PC-3 (cell line): ENCODE measurements around the gene KIAA2012. TPM values are rescaled to one million over a fixed set of nuclear protein-coding genes. Genes with fewer than 3 reads are reported as not detected.
A peak's percentile ranks its signal among the peaks of the same experiment; 100 is the strongest.

Source experiments
- ATAC-seq: fragments of 200-7000 bp; cut with Tn5 transposase; 2 replicates; pipeline ENCODE4 v1.9.1; 2020; ENCODE audit warnings: mild to moderate bottlenecking, moderate library complexity
- BruUV-seq: library from RNA; stranded (reverse); fragments of 400-500 nt; replicated peaks from 2 replicates; lab custom pipeline; 2021; lab: Mats Ljungman, UMichigan
- CTCF ChIA-PET: fragments of 300-600 bp; sonication (Branson Sonifier 250); formaldehyde crosslinking; loops from one replicate; lab custom pipeline; 2022; ENCODE audit warnings: antibody characterized with exemption; lab: Charles Lee
- POLR2A ChIA-PET: fragments of 300-600 bp; sonication (Branson Sonifier 250); formaldehyde crosslinking; loops from one replicate; lab custom pipeline; 2022; ENCODE audit warnings: antibody characterized with exemption; ENCODE audit not compliant: unreplicated experiment; lab: Charles Lee
- DNase-seq: peaks from one replicate; pipeline ENCODE4 v3.0.0-alpha.2; 2015
- H2AFZ ChIP-seq: fragments of 300-600 bp; sonication (generic); 2 replicates; pipeline ENCODE4 v1.6.0; 2016; ENCODE audit warnings: antibody characterized with exemption, low read length
- H3F3A ChIP-seq: fragments of 300-600 bp; sonication (generic); one replicate; pipeline ENCODE4 v1.6.0; 2017; ENCODE audit warnings: antibody characterized with exemption, low read length, control low read depth, mild to moderate bottlenecking; ENCODE audit not compliant: unreplicated experiment
- H3K27ac ChIP-seq: fragments of 300-600 bp; sonication (generic); 2 replicates; pipeline ENCODE4 v1.5.1; 2016; ENCODE audit warnings: mild to moderate bottlenecking, low read length
- H3K27me3 ChIP-seq: fragments of 300-600 bp; sonication (generic); 2 replicates; pipeline ENCODE4 v1.6.1; 2016; ENCODE audit warnings: low read length, mixed read lengths
- H3K36me3 ChIP-seq: fragments of 300-600 bp; sonication (generic); 2 replicates; pipeline ENCODE4 v1.6.1; 2016; ENCODE audit warnings: low read depth, mixed run types, low read length, mixed read lengths
- H3K4me1 ChIP-seq: fragments of 300-600 bp; sonication (generic); 2 replicates; pipeline ENCODE4 v1.5.1; 2016; ENCODE audit warnings: low read length; ENCODE audit not compliant: insufficient read depth
- H3K4me2 ChIP-seq: fragments of 300-600 bp; sonication (generic); 2 replicates; pipeline ENCODE4 v1.6.0; 2016; ENCODE audit warnings: low read length
- H3K4me3 ChIP-seq: fragments of 300-600 bp; sonication (generic); 2 replicates; pipeline ENCODE4 v1.5.1; 2016; ENCODE audit warnings: mild to moderate bottlenecking, low read length, mixed read lengths
- H3K79me2 ChIP-seq: fragments of 300-600 bp; sonication (generic); 2 replicates; pipeline ENCODE4 v1.6.1; 2017; ENCODE audit warnings: low read length, mixed read lengths
- H3K9ac ChIP-seq: fragments of 300-600 bp; sonication (generic); 2 replicates; pipeline ENCODE4 v1.6.0; 2016; ENCODE audit warnings: mild to moderate bottlenecking, low read length
- H3K9me2 ChIP-seq: fragments of 300-600 bp; sonication (generic); replicated peaks from 2 replicates; pipeline ENCODE4 v1.6.1; 2016; ENCODE audit warnings: mixed run types, low read length, mixed read lengths
- H3K9me3 ChIP-seq: fragments of 300-600 bp; sonication (generic); 2 replicates; pipeline ENCODE4 v1.6.1; 2016; ENCODE audit warnings: low read length, mixed read lengths
- H4K20me1 ChIP-seq: fragments of 300-600 bp; sonication (generic); 2 replicates; pipeline ENCODE4 v1.6.1; 2016; ENCODE audit warnings: low read length, mixed read lengths
- EZH2 ChIP-seq: fragments of 300-600 bp; sonication (generic); IDR thresholded peaks from one replicate; pipeline ENCODE4 v1.6.1; 2017; ENCODE audit warnings: antibody characterized with exemption, mild to moderate bottlenecking, low read length; ENCODE audit not compliant: unreplicated experiment
- EZH2phosphoT487 ChIP-seq: fragments of 300-600 bp; sonication (generic); IDR thresholded peaks from 2 replicates; pipeline ENCODE4 v1.6.1; 2018; ENCODE audit warnings: mild to moderate bottlenecking, antibody characterized with exemption, low read length, borderline replicate concordance
- intact Hi-C: fragments of 100-400 bp; cut with micrococcal nuclease; formaldehyde crosslinking; loops from 2 replicates; pipeline ENCODE4 v1.9.0; 2023
- total RNA-seq: library from RNA; depleted of rRNA; stranded (reverse); fragments of >200 nt; gene quantifications from 2 replicates; pipeline ENCODE4 v1.2.3, GENCODE V29; 2014
- TF ChIP-seq, protein P1 (sequence below): fragments of 300-600 bp; sonication (generic); conservative IDR thresholded peaks from 2 replicates; pipeline ENCODE4 v1.5.1; 2017; ENCODE audit warnings: antibody characterized with exemption, low read depth, mild to moderate bottlenecking, low read length

KIAA2012 gene
- total RNA-seq, 1 experiment from 2014 or later: not detected

DNA sequence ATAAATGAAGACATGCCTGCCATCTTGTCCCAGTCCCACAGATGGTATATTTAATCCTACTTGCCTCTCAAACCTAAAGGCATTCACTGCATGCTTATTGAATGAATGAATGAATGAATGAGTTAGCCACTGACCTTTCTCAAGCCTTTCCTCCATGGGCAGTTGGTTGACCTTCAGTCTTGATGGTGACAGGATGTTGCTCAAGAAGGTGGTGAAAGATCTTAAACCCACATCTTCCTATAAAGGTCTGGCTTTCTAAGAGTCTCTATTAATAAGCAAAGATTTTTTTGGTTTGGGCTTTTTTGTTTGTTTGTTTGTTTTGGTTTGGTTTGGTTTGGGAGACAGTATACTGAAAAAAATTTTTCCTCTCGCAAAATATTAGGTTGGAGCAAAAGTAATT, 41.7 kb downstream of the KIAA2012 start:
- Histone ChIP-seq H3K9ac (no peak overlapping the region), H3K9me2 (no peaks in the 10 kb centered on the region), H3K4me3 (no peak overlapping the region), H3K4me2 (no peak overlapping the region), H3K79me2 (no peaks in the 10 kb centered on the region), H3F3A (no peaks in the 10 kb centered on the region), H4K20me1 (no peaks in the 10 kb centered on the region), H2AFZ (no peak overlapping the region), H3K9me3 (no peaks in the 10 kb centered on the region), H3K4me1 (peaks cover 33% of the 10 kb centered on the region), H3K27me3 (no peaks in the 10 kb centered on the region), H3K27ac (no peak overlapping the region), H3K36me3 (no peaks in the 10 kb centered on the region)
- DNase-seq (no peak), ATAC-seq (no peak)
- TF ChIP-seq EZH2phosphoT487 (no peak), EZH2 (no peak)
- TF ChIP-seq, protein P1, sequence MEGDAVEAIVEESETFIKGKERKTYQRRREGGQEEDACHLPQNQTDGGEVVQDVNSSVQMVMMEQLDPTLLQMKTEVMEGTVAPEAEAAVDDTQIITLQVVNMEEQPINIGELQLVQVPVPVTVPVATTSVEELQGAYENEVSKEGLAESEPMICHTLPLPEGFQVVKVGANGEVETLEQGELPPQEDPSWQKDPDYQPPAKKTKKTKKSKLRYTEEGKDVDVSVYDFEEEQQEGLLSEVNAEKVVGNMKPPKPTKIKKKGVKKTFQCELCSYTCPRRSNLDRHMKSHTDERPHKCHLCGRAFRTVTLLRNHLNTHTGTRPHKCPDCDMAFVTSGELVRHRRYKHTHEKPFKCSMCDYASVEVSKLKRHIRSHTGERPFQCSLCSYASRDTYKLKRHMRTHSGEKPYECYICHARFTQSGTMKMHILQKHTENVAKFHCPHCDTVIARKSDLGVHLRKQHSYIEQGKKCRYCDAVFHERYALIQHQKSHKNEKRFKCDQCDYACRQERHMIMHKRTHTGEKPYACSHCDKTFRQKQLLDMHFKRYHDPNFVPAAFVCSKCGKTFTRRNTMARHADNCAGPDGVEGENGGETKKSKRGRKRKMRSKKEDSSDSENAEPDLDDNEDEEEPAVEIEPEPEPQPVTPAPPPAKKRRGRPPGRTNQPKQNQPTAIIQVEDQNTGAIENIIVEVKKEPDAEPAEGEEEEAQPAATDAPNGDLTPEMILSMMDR: no peak
- intact Hi-C loops: no loop called here
- ChIA-PET CTCF (no interaction called here), POLR2A (no interaction called here)
- BruUV-seq: no TSS peak

DNA sequence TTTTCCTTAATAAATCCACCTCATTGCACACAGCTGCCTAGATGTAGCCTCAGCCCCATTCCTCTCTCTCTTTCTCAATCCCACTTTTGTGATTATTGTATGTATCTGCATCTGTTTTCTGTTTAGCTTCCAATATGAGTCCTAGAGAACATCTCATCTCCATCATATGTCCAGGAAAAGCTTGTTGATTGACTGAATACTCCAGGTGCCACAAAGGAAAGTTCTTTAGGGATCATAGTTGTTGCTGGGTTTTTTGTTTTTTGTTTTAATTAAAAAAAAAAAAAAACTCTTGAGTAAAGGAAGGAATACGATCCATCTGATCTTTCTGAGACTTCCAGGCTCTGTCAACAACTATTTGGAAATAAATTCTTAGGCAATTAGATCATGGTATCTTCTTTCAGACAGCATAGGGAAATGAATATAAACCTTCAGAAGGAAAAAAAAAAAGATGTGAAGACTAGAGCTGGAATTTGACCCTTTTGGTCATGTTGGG, 42.5 kb downstream of the KIAA2012 start:
- no peak for TF ChIP-seq EZH2phosphoT487
- TF ChIP-seq, protein P1: no peak
- no peak overlapping the region for H3K9ac ChIP-seq
- H3K79me2 ChIP-seq: no peaks in the 10 kb centered on the region
- H3K4me2 ChIP-seq: peak overlapping the region; percentile 62
- DNase-seq (peak; percentile 76), ATAC-seq (peak; percentile 74)
- no TSS peak for BruUV-seq
- no peaks in the 10 kb centered on the region for H3K9me3 ChIP-seq
- intact Hi-C loops: no loop called here
- ChIA-PET CTCF (interaction anchor here (0.6 kb wide), 1 partner anchor 55 kb away, joined by 4 read pairs; no protein-coding TSS in a partner anchor), POLR2A (no interaction called here)
- peak overlapping the region; percentile 10; the same call in 1 of the 2 replicates for H3K4me3 ChIP-seq
- H3K9me2 ChIP-seq: no peaks in the 10 kb centered on the region
- H3K27me3 ChIP-seq: no peaks in the 10 kb centered on the region
- H3K27ac ChIP-seq: 0 out of 2 replicates have a peak overlapping the region, but pooled peaks have one; percentile 19
- H3K36me3 ChIP-seq: no peaks in the 10 kb centered on the region
- no peaks in the 10 kb centered on the region for H4K20me1 ChIP-seq
- 0 out of 2 replicates have a peak overlapping the region, but pooled peaks have one; percentile 14 for H2AFZ ChIP-seq
- H3F3A ChIP-seq: no peaks in the 10 kb centered on the region
- peaks cover 33% of the 10 kb centered on the region for H3K4me1 ChIP-seq

DNA sequence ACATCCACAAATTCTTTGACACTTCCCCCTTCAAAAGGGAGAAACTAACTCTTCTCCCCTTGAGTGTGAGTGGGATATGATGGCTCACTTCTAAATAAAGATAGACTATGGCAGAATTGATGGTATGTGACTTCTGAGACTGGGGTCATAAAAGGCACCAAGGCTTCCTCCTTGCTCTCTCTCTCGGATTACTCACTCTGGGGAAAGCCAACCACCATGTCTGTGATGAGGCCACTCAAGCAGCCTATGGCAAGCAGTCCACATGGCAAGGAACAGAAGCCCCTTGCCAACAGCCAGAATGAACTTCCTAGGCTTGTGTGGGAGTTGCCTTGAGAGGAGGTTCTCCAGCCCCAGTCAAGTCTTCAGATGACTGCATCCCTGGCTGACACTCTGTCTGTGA, 43.6 kb downstream of the KIAA2012 start:
- H2AFZ ChIP-seq: no peak overlapping the region

More for the DNA sequence above, 43.6 kb downstream of the KIAA2012 start:
- Histone ChIP-seq H3K9me2 (no peaks in the 10 kb centered on the region), H3K4me2 (no peak overlapping the region), H3K9ac (no peak overlapping the region), H3K9me3 (no peaks in the 10 kb centered on the region), H4K20me1 (no peaks in the 10 kb centered on the region), H3F3A (no peaks in the 10 kb centered on the region), H3K36me3 (no peaks in the 10 kb centered on the region), H3K27ac (no peak overlapping the region), H3K4me3 (no peak overlapping the region), H3K27me3 (no peaks in the 10 kb centered on the region), H3K79me2 (no peaks in the 10 kb centered on the region), H3K4me1 (peaks cover 33% of the 10 kb centered on the region)
- ATAC-seq (no peak), DNase-seq (no peak)
- ChIA-PET POLR2A (no interaction called here), CTCF (no interaction called here)
- intact Hi-C loops: no loop called here
- no TSS peak for BruUV-seq
- TF ChIP-seq EZH2: no peak
- TF ChIP-seq, protein P1: no peak
- TF ChIP-seq EZH2phosphoT487: no peak
